HG03045 (cell line): ENCODE measurements around the gene MAPK8IP2.
"Not testable (repeated sequence)": the region's sequence is repeated elsewhere in the genome, so short reads cannot be mapped to it uniquely, and the experiment has no call there.

Experiments
- ATAC-seq: cut with Tn5 transposase; IDR thresholded peaks from one replicate; pipeline ENCODE4 v1.9.1; 2021; ENCODE audit warnings: mild to moderate bottlenecking, moderate library complexity; ENCODE audit not compliant: unreplicated experiment

The MAPK8IP2 gene

GRCh38 chr22:50597097-50597496 lies 3.5 kb upstream of the MAPK8IP2 start:
- no peak for ATAC-seq

GRCh38 chr22:50599816-50600455 lies 657 bp upstream of the MAPK8IP2 start:
- ATAC-seq: no peak

GRCh38 chr22:50600967-50601668 lies 525 bp downstream of the MAPK8IP2 start:
- no peak for ATAC-seq

- ATAC-seq: no peak
Observed at GRCh38 chr22:50601669-50602337, 1.2 kb downstream of the MAPK8IP2 start.

DNA sequence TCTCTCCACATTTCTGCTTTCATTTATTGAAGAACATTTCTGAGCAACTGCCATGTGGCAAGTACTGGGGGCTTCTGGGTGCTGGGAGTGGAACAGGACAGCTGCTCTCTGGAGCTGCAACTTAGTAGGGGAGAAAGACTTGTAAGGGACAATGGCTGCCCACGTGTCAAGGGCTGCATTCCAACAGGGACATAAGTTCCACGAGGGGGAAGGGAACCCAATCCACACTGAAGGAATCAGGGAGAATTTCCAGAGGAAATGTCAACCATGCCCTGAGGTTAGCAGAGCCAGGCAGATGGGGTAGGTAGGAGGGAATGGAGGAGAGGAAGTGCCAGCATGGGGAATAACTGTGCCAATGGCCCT lies 1.7 kb downstream of the MAPK8IP2 start:
- no peak for ATAC-seq

GRCh38 chr22:50603511-50604255 lies 3.1 kb downstream of the MAPK8IP2 start:
- no peak for ATAC-seq

- no peak for ATAC-seq
Observed at GRCh38 chr22:50604256-50605001, 3.8 kb downstream of the MAPK8IP2 start.

GRCh38 chr22:50605002-50605612 lies 4.5 kb downstream of the MAPK8IP2 start:
- ATAC-seq: no peak

GRCh38 chr22:50605613-50606074 lies 5.1 kb downstream of the MAPK8IP2 start:
- no peak for ATAC-seq

DNA sequence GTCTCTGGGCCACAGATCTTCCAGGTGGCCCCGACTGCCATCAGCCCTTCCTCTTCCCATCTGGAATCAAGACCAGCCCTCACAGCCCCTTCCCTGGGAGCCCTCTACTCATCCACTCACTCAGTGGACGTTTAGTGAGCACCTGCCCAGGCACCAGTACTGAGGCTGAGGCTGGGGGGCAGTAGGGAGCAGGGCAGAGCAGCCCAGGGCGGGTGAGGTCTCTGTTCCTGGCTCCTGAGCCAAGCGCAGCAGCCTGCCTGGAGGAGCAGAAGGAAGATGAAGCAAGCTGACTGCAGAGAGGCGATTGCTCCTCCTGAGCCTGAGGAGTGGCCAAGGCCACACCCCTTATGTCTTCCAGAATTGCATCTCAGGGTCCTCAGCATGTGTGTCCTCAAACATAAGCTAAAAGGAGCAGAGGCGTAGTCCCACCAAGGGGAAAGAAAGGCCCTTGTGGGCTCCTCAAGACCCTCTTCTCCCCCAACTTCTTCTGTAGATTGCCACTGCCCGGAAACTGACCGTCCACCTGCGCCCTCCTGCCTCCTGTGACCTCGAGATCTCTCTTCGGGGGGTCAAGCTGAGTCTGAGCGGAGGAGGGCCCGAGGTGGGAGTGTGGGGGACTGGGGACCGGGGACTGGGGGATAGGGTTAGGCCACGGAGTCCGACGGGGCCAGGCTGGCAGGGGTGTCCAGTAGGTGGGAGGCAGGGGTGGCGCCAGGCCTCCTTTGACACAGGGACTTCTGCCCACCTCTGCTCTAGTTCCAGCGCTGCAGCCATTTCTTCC lies 5.8 kb downstream of the MAPK8IP2 start:
- ATAC-seq: no peak

- no peak for ATAC-seq
Observed at GRCh38 chr22:50606946-50607658, 6.5 kb downstream of the MAPK8IP2 start.

- no peak for ATAC-seq
Observed at GRCh38 chr22:50607659-50608020, 7.0 kb downstream of the MAPK8IP2 start.

GRCh38 chr22:50608058-50608840 lies 7.7 kb downstream of the MAPK8IP2 start:
- ATAC-seq: not testable (repeated sequence)

- ATAC-seq: no peak
Observed at GRCh38 chr22:50608996-50609395, 8.4 kb downstream of the MAPK8IP2 start.

DNA sequence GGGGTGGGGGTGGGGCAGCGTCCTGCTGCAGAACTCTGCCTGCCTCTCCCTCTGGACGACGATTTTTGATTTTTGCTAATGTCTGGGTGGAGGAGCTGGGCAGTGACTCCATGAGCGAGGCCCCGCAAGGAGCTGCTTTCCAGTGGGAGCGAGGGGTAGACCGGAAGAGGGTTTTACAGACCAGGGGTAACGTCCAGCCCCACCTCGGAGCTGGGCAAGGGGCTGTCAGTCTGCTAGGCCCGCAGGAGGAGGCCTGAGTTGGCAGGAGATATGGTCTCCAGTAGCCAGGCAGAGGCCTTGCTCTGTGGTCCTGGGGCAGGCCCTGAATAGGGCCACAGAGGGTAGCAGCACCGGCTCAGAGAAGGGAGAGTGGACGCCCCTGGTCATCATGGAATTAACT lies 9.0 kb downstream of the MAPK8IP2 start:
- no peak for ATAC-seq

GRCh38 chr22:50610041-50610451 lies 9.5 kb downstream of the MAPK8IP2 start:
- no peak for ATAC-seq

- ATAC-seq: no peak
Observed at GRCh38 chr22:50610581-50610980, 10.0 kb downstream of the MAPK8IP2 start.
